NCI-H446 (cell line): ENCODE results near the gene RTEL1.

Experiments
- DNase-seq, 2 experiments: peaks; one replicate each; lab custom pipeline; 2025; lab: John Stamatoyannopoulos, UW

RTEL1 gene

GRCh38 chr20:63690003-63690897 is 32.1 kb downstream of the RTEL1 start:
- DNase-seq, result no peak

- no peak for DNase-seq
Measured at GRCh38 chr20:63690898-63691710, 33.0 kb downstream of the RTEL1 start.

- DNase-seq, result no peak
Measured at GRCh38 chr20:63691711-63692435, 33.8 kb downstream of the RTEL1 start.

- DNase-seq, result no peak
Measured at GRCh38 chr20:63692436-63693082, 34.4 kb downstream of the RTEL1 start.

- no peak for DNase-seq
Measured at GRCh38 chr20:63693083-63693732, 35.1 kb downstream of the RTEL1 start.

- DNase-seq, result no peak
Measured at GRCh38 chr20:63693733-63694583, 35.8 kb downstream of the RTEL1 start.

- no peak for DNase-seq
Measured at GRCh38 chr20:63694584-63695423, 36.7 kb downstream of the RTEL1 start.

- DNase-seq, result no peak
Measured at GRCh38 chr20:63695424-63696305, 37.6 kb downstream of the RTEL1 start.

- no peak for DNase-seq
Measured at GRCh38 chr20:63696306-63696627, 38.2 kb downstream of the RTEL1 start.

- DNase-seq, result no peak
Measured at GRCh38 chr20:63696628-63697356, 38.7 kb downstream of the RTEL1 start, which contains the start of gene TNFRSF6B. TNFRSF6B (plus strand) TSS chr20:63696652; CDS start chr20:63696768, 116 bp downstream.

- DNase-seq, result no peak
Measured at GRCh38 chr20:63697357-63697867, 39.3 kb downstream of the RTEL1 start.

- no peak for DNase-seq
Measured at GRCh38 chr20:63697868-63698545, 39.9 kb downstream of the RTEL1 start.

- DNase-seq, result no peak
Measured at GRCh38 chr20:63698739-63699465, 40.8 kb downstream of the RTEL1 start.

GRCh38 chr20:63699466-63700198 is 41.5 kb downstream of the RTEL1 start:
- no peak for DNase-seq
